GM12878 (cell line): ENCODE measurements around the gene GRIK4. TPM values are rescaled to one million over a fixed set of nuclear protein-coding genes. Genes with fewer than 3 reads are reported as not detected.

Experiments
- BCL11A ChIP-seq: IDR thresholded peaks from 2 replicates; pipeline ENCODE4 v1.6.1; 2011; ENCODE audit warnings: low read depth, low read length
- E2F8 ChIP-seq: fragments of 450-650 bp; IDR thresholded peaks from 2 replicates; pipeline ENCODE4 v1.6.1; 2018; ENCODE audit warnings: mild to moderate bottlenecking, low read depth, moderate library complexity; ENCODE audit not compliant: partially characterized antibody
- JUND ChIP-seq: IDR thresholded peaks from 2 replicates; pipeline ENCODE4 v1.6.1; 2012; ENCODE audit warnings: low read depth, mild to moderate bottlenecking, low read length, improper control_type of control experiment, moderate library complexity
- MLLT1 ChIP-seq: fragments of 450-650 bp; IDR thresholded peaks from 2 replicates; pipeline ENCODE4 v1.6.1; 2016; ENCODE audit warnings: mild to moderate bottlenecking
- MTA3 ChIP-seq: IDR thresholded peaks from 2 replicates; pipeline ENCODE4 v1.6.1; 2012; ENCODE audit warnings: low read length, inconsistent platforms, borderline replicate concordance
- PAX5 ChIP-seq: IDR thresholded peaks from 2 replicates; pipeline ENCODE4 v1.6.1; 2011; ENCODE audit warnings: low read depth, low read length, borderline replicate concordance
- RELB ChIP-seq: fragments of 450-650 bp; IDR thresholded peaks from 2 replicates; pipeline ENCODE4 v1.6.1; 2017; ENCODE audit warnings: low read depth, mild to moderate bottlenecking, moderate library complexity
- RFX5 ChIP-seq: IDR thresholded peaks from 2 replicates; pipeline ENCODE4 v1.6.1; 2011; ENCODE audit warnings: low read depth, low read length, improper control_type of control experiment
- USF1 ChIP-seq: IDR thresholded peaks from 2 replicates; pipeline ENCODE4 v1.6.1; 2011; ENCODE audit warnings: borderline replicate concordance, low read depth, mild to moderate bottlenecking, moderate library complexity, mixed read lengths, low read length; ENCODE audit not compliant: insufficient read depth; ENCODE audit errors: extremely low read length
- USF2 ChIP-seq: IDR thresholded peaks from 2 replicates; pipeline ENCODE4 v1.6.1; 2011; ENCODE audit warnings: low read depth, low read length, improper control_type of control experiment, borderline replicate concordance
- polyA plus RNA-seq, 11 experiments: library from polyadenylated mRNA; depleted of rRNA in 4 of 11; unstranded in 6 of 11; stranded (reverse) in 5 of 11; fragments of >200 nt; fragmentation: Nextera tagmentation in 4 of 11; fragmentation: Illumina TruSeq in 1 of 11; extraction: Ambion mirVana in 4 of 11; extraction: Trizol in 1 of 11; gene quantifications; 1 replicate in 1 of 11; 2 replicates in 10 of 11; pipeline versions ENCODE4 v1.2.1 to v1.2.3, GENCODE V29; 2011 to 2016; ENCODE audit warnings: inconsistent platforms in 2 of 11, missing spikeins in 2 of 11, low read depth in 1 of 11
- total RNA-seq, 4 experiments: library from RNA; depleted of rRNA in 3 of 4; stranded (reverse); fragments of >200 nt in 3 of 4; fragmentation: Illumina TruSeq in 1 of 4; extraction: Trizol in 1 of 4; gene quantifications; 2 replicates each; pipeline versions ENCODE4 v1.2.1 to v1.2.3, GENCODE V29; 2013 to 2021

Gene GRIK4
- total and polyA plus RNA-seq, 10 of the 15 experiments (the other 5 are each of a cell fraction or from before 2014, with no cell fraction given): 0.33 to 3.6 (median 0.72) TPM

- no peak for TF ChIP-seq E2F8
- TF ChIP-seq BCL11A: no peak
- TF ChIP-seq MLLT1: no peak
- TF ChIP-seq JUND: no peak
- no peak for TF ChIP-seq USF1
- no peak for TF ChIP-seq USF2
- no peak for TF ChIP-seq RFX5
- no peak for TF ChIP-seq MTA3
- no peak for TF ChIP-seq RELB
- no peak for TF ChIP-seq PAX5
Measured at GRCh38 chr11:120651396-120651795, 139.8 kb downstream of the GRIK4 start (continued).
